Activated CD4-positive, CD25-positive, alpha-beta regulatory T cell treated with anti-CD3 and anti-CD28 coated beads, Interleukin-2, amount 50 U/mL, for 16 hours (primary cell): ENCODE results near the gene LRRK1.

Experiments used
- DNase-seq: peaks from one replicate; pipeline ENCODE4 v3.0.0-alpha.2; 2020; ENCODE audit warnings: low read depth, low spot score

The LRRK1 gene

DNA sequence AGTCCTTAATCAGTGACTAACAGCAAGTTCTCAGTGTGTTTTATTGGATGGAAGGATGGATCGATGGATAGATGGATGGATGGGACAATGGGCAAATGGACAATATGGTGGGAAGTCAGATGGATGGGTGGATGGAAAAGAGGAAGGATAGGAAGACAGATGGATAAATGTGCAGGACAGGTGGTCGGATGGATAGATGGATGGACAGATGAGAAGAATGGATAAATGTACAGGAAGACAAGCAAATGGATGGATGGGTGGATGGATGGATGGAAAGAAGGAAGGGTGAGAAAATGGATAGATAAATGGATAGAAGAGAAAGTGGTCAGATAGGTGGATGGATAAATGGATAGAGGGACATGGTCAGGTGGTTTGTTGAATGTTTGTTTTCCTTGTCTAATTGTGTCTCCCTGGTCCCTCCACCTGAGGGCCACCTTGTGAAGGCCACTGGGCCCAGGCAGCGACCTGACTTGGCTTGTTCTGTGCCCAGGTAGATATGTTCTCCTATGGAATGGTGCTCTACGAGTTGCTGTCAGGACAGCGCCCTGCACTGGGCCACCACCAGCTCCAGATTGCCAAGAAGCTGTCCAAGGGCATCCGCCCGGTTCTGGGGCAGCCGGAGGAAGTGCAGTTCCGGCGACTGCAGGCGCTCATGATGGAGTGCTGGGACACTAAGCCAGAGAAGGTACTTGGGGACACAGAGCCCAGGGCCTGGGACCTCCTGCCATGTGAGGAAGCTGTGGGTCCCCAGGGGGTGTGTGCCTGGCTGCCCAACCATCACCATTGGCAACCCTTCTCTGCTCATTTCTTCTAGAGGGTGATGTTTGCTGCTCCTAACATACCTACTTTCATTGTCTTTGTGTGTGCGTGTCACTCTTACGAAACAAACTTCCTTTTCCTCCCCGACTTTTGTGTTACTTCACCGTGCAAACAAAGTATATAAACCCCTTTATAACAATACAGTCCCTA, 137.5 kb downstream of the LRRK1 start:
- no peak for DNase-seq

DNA sequence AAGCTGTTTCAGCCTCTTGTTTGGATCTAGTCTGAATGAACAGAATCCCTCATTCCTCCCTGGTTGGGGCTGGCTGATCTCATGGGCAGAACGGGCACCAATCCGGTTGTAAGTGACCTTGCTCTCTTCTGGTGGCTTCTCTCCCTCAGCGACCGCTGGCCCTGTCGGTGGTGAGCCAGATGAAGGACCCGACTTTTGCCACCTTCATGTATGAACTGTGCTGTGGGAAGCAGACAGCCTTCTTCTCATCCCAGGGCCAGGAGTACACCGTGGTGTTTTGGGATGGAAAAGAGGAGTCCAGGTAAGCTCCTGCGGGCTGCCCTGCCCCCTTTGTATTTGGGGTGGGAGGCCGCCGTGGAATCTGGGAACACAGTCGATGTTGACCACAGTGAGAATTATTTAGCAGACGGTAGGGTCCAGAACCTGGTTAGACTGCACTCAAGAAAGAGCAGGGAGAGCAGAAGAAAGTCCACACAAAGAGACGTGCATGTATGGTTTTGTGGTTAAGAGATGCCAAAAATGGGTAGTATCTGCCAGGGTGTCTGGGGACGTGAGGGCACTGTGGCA, 138.8 kb downstream of the LRRK1 start:
- DNase-seq = no peak

- no peak for DNase-seq
These were observed 139.6 kb downstream of the LRRK1 start for GRCh38 chr15:101058735-101059134.

GRCh38 chr15:101059381-101060341, 140.5 kb downstream of the LRRK1 start:
- no peak for DNase-seq

GRCh38 chr15:101060576-101061551, 141.7 kb downstream of the LRRK1 start:
- no peak for DNase-seq

DNA sequence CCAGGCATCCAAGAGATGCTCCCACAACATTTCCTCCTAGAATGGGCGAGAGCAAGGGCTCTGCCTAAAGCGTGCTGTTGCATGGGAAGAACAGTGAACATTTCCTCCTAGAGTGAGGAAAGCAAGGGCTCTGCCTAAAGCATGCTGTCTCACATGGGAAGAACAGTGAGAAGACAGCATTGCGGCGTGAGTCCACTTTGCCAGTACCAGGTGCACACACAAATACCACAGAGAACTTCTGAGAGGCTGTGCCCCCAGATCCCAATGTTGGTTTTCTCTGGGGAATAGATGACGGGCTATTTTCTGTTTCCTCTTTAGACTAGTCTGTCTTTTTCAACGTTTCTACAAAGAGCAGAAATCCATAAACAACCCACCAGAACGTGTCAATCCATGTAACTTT, 142.9 kb downstream of the LRRK1 start:
- DNase-seq = no peak

- no peak for DNase-seq
These were observed 143.5 kb downstream of the LRRK1 start for GRCh38 chr15:101062471-101063171.

DNA sequence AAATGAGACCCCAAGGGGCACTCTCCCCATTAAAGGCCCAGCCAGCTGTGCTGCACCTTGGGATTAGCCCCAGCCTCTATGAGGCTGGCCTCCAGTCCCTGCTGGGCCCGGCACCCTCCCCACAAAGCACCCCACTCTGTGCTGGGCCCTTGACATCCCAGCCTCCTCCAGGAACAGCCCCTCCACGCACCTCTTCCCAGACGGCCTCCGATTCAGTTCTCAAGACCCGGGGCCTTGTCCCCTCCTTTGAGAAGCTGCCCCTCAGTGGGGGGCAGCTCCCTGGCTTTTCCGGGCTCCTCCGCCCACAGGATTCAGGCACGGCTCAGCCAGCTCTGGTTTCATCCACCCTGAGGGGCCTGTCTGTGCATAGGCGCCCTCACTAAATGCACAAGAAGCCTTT, 144.1 kb downstream of the LRRK1 start:
- no peak for DNase-seq

DNA sequence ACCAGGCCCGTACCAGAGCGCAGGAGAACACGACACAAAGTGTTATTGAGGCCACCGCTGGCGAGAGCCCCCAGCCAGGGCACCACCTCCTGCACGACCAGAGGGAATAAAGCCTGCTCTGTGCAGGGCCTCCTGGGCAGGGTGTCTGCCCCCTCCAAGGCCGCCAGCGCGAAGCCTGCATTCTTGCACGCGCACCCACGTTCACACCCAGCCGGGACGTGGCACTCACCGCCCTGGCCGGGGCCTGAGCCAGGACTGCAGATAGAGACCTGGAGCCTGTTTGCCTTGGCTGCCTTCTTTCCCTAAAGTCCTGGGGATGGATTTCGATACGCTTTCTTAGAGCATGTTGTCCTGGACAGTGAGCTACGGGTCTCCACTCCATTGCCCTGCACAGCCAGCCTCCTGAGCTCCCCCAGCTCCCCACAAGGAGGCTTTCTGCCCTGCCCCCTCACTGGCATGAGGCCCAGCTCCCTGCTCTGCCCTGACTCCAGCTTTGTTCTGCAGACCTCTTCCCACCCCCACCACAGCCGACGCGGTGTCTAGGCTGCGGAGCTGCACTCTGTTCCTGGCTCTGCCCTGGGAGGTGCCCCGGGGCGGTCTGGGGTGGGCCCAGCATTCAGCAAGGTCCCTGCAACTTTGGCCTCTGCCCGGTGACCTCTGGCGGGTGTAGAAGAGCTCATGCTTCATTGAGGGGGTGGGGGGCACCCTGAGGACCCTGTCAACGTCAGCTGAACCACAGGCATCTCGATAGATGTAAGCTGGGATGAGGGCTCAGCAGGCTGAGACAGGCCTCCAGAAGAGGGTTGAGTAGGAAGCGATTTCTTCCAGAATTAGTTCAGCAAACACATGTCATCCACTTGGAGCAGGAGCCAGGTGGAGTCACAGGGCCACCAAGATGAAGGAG, 145.0 kb downstream of the LRRK1 start:
- DNase-seq = no peak

DNA sequence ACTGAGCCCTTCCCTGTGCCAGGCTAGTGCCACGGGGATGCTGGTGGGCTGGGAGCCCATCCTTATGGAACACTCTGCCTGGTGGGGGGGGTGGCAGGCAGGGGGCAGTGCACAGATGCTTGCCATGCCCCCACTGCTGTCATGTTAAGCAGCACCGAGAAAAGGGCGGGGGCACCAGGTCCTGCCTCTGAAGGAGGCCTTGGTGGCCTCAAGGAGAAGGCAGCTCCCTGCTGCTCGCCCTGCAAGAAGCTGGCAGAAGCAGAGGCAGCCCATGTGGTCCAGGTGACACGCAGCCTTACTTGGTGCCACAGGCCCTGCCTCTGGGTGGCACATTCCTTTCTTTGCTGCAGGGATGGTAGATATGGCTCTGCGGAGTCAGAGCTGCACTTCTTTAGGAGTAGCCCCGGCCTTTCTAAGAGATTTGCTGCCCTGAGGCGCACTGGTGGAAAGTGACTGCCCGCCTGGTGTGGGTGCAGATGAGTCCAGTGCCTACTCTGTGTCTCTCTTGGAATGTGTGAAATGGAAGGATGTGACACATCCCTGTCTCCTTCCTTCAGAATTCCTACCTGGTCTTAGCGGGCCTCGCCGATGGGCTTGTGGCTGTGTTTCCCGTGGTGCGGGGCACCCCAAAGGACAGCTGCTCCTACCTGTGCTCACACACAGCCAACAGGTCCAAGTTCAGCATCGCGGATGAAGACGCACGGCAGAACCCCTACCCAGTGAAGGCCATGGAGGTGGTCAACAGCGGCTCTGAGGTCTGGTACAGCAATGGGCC, 145.8 kb downstream of the LRRK1 start:
- no peak for DNase-seq

DNA sequence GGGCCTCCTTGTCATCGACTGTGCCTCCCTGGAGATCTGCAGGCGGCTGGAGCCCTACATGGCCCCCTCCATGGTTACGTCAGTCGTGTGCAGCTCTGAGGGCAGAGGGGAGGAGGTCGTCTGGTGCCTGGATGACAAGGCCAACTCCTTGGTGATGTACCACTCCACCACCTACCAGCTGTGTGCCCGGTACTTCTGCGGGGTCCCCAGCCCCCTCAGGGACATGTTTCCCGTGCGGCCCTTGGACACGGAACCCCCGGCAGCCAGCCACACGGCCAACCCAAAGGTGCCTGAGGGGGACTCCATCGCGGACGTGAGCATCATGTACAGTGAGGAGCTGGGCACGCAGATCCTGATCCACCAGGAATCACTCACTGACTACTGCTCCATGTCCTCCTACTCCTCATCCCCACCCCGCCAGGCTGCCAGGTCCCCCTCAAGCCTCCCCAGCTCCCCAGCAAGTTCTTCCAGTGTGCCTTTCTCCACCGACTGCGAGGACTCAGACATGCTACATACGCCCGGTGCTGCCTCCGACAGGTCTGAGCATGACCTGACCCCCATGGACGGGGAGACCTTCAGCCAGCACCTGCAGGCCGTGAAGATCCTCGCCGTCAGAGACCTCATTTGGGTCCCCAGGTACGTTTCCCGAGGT, 146.5 kb downstream of the LRRK1 start:
- no peak for DNase-seq

DNA sequence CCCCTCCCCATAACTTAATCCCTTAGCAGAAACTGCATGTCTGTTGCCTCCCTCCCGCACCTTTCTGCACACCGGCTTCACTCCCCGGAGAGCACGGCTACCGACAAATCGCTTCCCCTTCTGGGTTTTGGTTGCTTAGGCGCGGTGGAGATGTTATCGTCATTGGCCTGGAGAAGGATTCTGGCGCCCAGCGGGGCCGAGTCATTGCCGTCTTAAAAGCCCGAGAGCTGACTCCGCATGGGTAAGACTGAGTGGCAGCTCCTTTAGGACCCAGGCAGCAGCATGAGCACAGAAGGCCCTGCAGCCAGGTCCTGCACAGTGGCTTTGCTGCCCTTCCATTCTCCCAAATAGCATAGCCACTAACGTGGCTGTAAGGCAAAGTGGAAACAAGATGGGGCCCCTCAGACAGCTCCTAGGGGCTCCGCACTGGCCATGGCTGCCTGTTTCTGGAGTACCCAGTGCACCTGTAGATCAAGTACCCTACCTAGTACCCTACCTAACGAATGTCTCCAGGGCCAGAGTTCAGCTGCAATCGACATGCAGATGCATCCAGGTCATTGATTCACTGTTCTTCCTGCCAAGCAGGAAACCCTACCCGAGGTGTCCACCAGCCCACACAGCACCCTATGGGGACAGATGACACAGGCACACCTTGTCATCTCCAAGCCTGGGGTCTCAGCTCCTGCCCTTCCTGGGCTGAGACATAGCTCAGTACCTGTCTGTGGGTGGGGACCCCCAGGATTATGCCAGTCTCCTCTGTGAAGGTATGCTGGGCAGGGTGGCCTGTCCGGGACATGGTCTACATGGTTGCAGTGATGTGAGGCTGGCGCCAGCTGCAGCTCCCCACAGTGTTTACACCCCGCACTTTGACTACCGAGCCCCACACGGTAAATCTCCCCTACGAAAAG, 147.6 kb downstream of the LRRK1 start:
- DNase-seq = no peak

DNA sequence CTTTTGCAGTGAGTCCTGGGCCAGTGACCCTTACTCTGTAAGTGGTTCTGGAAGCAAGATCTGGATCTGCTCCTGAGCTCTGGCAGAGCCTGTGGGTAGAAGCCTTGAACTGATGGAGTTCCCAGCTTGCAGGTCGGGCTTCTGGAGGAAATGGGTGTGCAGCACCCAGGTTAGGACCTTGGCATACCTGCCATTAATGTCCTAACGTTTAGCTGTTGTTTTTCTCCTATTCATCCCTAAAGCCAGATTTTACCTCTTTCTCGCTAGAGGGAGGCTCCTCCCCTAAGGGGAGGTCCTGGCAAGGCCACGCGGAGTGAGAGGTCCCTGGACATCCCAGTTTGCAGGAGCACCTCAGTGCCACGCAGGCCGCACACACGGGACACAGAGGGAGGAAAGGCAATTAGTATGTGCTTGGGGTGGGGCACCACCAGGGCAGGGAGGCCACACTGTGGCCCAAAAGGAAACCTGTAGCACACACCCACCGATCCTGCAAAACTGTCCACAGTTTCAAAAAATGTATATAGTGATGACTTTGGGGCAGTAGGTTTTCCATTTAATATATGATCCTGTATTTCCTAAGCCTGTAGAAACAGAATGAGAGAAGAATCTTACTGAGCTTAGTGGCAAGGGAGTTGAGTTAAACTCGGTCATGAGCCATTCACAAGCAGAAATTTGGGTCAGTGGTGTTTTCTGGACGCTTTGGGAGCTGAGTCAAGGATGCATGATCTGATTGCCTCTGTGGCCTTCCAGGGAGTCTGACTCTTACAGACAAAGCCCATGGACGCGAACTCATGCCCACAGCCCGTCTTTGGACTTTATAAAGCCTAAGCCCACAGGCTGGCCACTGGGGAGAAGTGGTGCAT, 148.7 kb downstream of the LRRK1 start:
- DNase-seq = no peak

DNA sequence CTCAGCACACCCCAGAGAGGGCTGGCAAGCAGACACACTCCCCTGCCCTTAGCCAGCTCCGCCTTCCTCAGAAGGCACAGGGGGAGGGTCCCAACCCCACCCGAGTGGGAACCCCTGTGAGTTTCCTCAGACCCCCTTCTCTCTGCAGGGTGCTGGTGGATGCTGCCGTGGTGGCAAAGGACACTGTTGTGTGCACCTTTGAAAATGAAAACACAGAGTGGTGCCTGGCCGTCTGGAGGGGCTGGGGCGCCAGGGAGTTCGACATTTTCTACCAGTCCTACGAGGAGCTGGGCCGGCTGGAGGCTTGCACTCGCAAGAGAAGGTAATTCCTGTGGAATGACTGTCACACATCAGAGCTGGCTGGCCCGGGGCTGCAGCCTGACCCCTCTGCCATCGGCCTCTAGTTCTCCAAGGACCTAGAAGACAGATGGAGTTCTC, 149.4 kb downstream of the LRRK1 start:
- no peak for DNase-seq

DNA sequence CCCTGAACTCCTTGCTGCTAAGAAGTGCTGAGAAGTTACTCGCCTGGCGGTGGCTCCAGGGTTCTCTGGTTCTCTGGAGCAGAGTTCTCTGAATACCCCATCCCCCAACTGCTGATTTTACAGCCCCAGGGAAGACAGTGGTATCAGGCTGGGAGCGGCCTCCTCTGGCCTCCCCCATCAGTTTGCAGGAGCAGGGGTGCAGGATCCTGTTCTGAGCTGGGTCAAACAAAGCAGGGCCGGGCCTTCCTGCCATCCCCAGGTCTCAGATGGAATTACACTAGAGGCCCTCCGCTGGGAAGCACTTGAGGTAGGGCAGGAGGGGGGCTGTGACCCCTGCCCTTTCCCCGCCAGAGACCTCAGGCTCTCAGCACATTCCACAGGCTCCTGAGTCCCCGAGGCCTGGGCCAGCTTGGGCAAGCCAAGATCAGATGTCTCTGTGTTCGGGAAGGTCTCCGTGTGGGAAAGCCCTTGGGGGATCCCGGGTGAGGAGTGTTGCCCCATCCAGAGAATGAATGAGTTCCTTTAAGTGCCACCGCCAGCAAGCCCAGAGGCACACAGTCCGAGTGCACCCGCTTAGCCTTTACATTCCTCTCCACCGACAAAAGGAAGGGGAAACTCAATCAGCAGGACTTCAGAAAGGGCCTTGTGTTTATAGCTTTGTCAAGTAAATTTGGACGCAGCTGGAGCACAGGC, 149.9 kb downstream of the LRRK1 start:
- no peak for DNase-seq
